ENCODE data around the gene TADA2A.
"Not testable (repeated sequence)": the region's sequence is repeated elsewhere in the genome, so short reads cannot be mapped to it uniquely, and the experiment has no call there.

The TADA2A gene

GRCh38 chr17:37400505-37400904 is 6.2 kb upstream of the TADA2A start:
- DNase-seq (ENCODE audit: low read depth, low spot score): no peak

GRCh38 chr17:37405522-37405921 is 1.2 kb upstream of the TADA2A start:
- not testable (repeated sequence) for DNase-seq (ENCODE audit: low read depth, low spot score)

GRCh38 chr17:37405955-37406634 is 591 bp upstream of the TADA2A start:
- no peak for DNase-seq (ENCODE audit: low read depth, low spot score)

- not testable (repeated sequence) for DNase-seq (ENCODE audit: low read depth, low spot score)
Measured at GRCh38 chr17:37408145-37408479, 1.4 kb downstream of the TADA2A start.

GRCh38 chr17:37410357-37410756 is 3.7 kb downstream of the TADA2A start:
- DNase-seq (ENCODE audit: low read depth, low spot score): no peak

GRCh38 chr17:37413875-37414519 is 7.3 kb downstream of the TADA2A start:
- no peak for DNase-seq (ENCODE audit: low read depth, low spot score)

GRCh38 chr17:37417852-37418251 is 11.2 kb downstream of the TADA2A start:
- no peak for DNase-seq (ENCODE audit: low read depth, low spot score)

GRCh38 chr17:37422971-37423625 is 16.4 kb downstream of the TADA2A start:
- no peak for DNase-seq (ENCODE audit: low read depth, low spot score)

- no peak for DNase-seq (ENCODE audit: low read depth, low spot score)
Measured at GRCh38 chr17:37425268-37425667, 18.6 kb downstream of the TADA2A start.

GRCh38 chr17:37429039-37429438 is 22.4 kb downstream of the TADA2A start:
- no peak for DNase-seq (ENCODE audit: low read depth, low spot score)

GRCh38 chr17:37429453-37429852 is 22.8 kb downstream of the TADA2A start:
- no peak for DNase-seq (ENCODE audit: low read depth, low spot score)

- DNase-seq (ENCODE audit: low read depth, low spot score): no peak
Measured at GRCh38 chr17:37430051-37430627, 23.5 kb downstream of the TADA2A start.

GRCh38 chr17:37432671-37433070 is 26.0 kb downstream of the TADA2A start:
- no peak for DNase-seq (ENCODE audit: low read depth, low spot score)

- DNase-seq (ENCODE audit: low read depth, low spot score): no peak
Measured at GRCh38 chr17:37438141-37438540, 31.5 kb downstream of the TADA2A start.

- no peak for DNase-seq (ENCODE audit: low read depth, low spot score)
Measured at GRCh38 chr17:37440424-37440823, 33.7 kb downstream of the TADA2A start.

- not testable (repeated sequence) for DNase-seq (ENCODE audit: low read depth, low spot score)
Measured at GRCh38 chr17:37441369-37442014, 34.8 kb downstream of the TADA2A start.

- no peak for DNase-seq (ENCODE audit: low read depth, low spot score)
Measured at GRCh38 chr17:37446027-37446426, 39.3 kb downstream of the TADA2A start.

GRCh38 chr17:37447641-37448040 is 41.0 kb downstream of the TADA2A start:
- no peak for DNase-seq (ENCODE audit: low read depth, low spot score)

- no peak for DNase-seq (ENCODE audit: low read depth, low spot score)
Measured at GRCh38 chr17:37450112-37450511, 43.4 kb downstream of the TADA2A start.

- DNase-seq (ENCODE audit: low read depth, low spot score): not testable (repeated sequence)
Measured at GRCh38 chr17:37457801-37458200, 51.1 kb downstream of the TADA2A start.

GRCh38 chr17:37458805-37459204 is 52.1 kb downstream of the TADA2A start:
- DNase-seq (ENCODE audit: low read depth, low spot score): no peak

- DNase-seq (ENCODE audit: low read depth, low spot score): no peak
Measured at GRCh38 chr17:37461668-37462067, 55.0 kb downstream of the TADA2A start.

Measured in smooth muscle cell of the brain vasculature (primary cell).